Hepatic stellate cell (primary cell): ENCODE results near the gene PPP1R2.
A peak's percentile ranks its signal among the peaks of the same experiment; 100 is the strongest.
"Not testable (repeated sequence)": the region's sequence is repeated elsewhere in the genome, so short reads cannot be mapped to it uniquely, and the experiment has no call there.

Experiments
- DNase-seq: peaks from one replicate; pipeline ENCODE4 v3.0.0; 2011; ENCODE audit warnings: low spot score

Gene PPP1R2

GRCh38 chr3:195542698-195543499 is at the start of gene PPP1R2:
Gene PPP1R2 (minus strand): TSS chr3:195543325. CDS start chr3:195543025, 300 bp downstream.
- peak; percentile 90 for DNase-seq

- no peak for DNase-seq
Observed at GRCh38 chr3:195591852-195592251, 48.7 kb upstream of the PPP1R2 start.

GRCh38 chr3:195591220-195591619 is 48.1 kb upstream of the PPP1R2 start:
- DNase-seq = no peak

- not testable (repeated sequence) for DNase-seq
Observed at GRCh38 chr3:195590381-195590780, 47.3 kb upstream of the PPP1R2 start.

GRCh38 chr3:195589796-195590195 is 46.7 kb upstream of the PPP1R2 start:
- DNase-seq = not testable (repeated sequence)

GRCh38 chr3:195587824-195588223 is 44.7 kb upstream of the PPP1R2 start:
- DNase-seq = no peak

GRCh38 chr3:195587406-195587805 is 44.3 kb upstream of the PPP1R2 start:
- no peak for DNase-seq

- no peak for DNase-seq
Observed at GRCh38 chr3:195584543-195584870, 41.4 kb upstream of the PPP1R2 start.

GRCh38 chr3:195583831-195584542 is 40.9 kb upstream of the PPP1R2 start, which contains the start of gene APOD:
Gene APOD (minus strand): TSS chr3:195583940. CDS start chr3:195579461, 4,479 bp downstream.
- DNase-seq = no peak

- no peak for DNase-seq
Observed at GRCh38 chr3:195582947-195583346, 39.8 kb upstream of the PPP1R2 start.

- peak; percentile 30 for DNase-seq
Observed at GRCh38 chr3:195580744-195581443, 37.8 kb upstream of the PPP1R2 start.

GRCh38 chr3:195579281-195579680 is 36.2 kb upstream of the PPP1R2 start:
- no peak for DNase-seq

GRCh38 chr3:195578565-195578964 is 35.4 kb upstream of the PPP1R2 start:
- no peak for DNase-seq

- no peak for DNase-seq
Observed at GRCh38 chr3:195577645-195578177, 34.6 kb upstream of the PPP1R2 start.

GRCh38 chr3:195574497-195575304 is 31.6 kb upstream of the PPP1R2 start:
- DNase-seq = no peak

- no peak for DNase-seq
Observed at GRCh38 chr3:195573611-195574496, 30.7 kb upstream of the PPP1R2 start.

GRCh38 chr3:195571361-195571760 is 28.2 kb upstream of the PPP1R2 start:
- no peak for DNase-seq

- DNase-seq = no peak
Observed at GRCh38 chr3:195570912-195571311, 27.8 kb upstream of the PPP1R2 start.

GRCh38 chr3:195570344-195570743 is 27.2 kb upstream of the PPP1R2 start:
- no peak for DNase-seq

GRCh38 chr3:195568630-195569029 is 25.5 kb upstream of the PPP1R2 start:
- DNase-seq = no peak

GRCh38 chr3:195566797-195567196 is 23.7 kb upstream of the PPP1R2 start:
- no peak for DNase-seq
